ENCODE data around the gene ANKRD13B. TPM values are rescaled to one million over a fixed set of nuclear protein-coding genes. Genes with fewer than 3 reads are reported as not detected.

ANKRD13B gene
- total RNA-seq, 1 donor from 2014 or later = 4.8 TPM

DNA sequence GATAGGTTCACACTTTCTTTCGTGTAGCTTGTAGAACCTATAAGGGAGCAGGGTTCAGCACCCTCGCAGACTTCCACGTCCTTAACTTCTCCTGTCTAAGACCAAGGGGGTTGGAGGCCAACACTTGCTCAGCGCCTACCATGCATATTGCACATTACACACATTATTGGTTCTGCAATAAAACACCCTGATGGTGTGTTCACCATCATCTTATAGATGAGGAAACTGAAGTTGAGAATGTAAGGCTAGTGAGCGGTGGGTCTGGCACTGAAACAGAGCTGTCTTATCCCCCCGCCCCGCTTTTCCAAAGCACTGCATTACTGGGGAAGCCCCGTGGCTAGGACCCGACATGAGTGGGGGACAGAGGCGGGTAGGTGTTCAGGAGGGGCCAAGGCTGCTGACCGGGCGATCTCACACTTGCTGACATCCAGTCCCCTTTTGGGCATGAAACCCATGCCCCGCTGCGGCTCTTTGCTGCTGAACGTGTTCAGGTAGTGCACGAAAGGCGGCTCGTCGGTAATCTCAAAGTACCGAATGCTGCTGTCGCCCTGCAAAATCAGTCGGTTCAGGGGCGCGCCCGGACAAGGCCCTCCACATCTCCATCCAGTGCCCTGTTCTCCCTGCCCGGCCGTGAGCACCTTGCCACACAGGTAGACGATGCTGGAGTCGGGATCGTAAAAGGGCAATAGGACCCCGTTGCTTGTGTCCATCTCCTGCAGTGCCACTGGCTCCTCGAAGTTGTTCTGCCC, 23.5 kb downstream of the ANKRD13B start:
- no peak for DNase-seq (ENCODE audit: low read depth in 2 of 2)

DNA sequence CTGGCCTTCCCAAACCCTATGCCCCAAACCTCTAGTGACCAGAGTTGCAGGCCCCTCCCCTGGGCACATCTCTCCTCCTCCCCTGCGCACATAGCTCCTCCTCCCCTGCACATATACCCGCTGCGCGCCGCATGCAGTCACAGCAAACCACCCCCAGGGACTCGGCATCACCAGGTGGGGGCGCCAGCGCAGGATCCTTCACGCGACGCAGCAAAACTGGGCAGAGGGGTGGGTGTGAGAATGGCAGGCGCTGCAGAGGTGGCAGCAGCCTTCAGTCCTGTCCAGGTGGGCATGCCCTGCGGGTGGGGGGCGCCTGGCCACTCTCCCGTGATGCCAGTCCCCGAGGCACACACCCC, 24.2 kb downstream of the ANKRD13B start:
- peak; percentile 86 to 93 for DNase-seq (ENCODE audit: low read depth in 2 of 2)

DNA sequence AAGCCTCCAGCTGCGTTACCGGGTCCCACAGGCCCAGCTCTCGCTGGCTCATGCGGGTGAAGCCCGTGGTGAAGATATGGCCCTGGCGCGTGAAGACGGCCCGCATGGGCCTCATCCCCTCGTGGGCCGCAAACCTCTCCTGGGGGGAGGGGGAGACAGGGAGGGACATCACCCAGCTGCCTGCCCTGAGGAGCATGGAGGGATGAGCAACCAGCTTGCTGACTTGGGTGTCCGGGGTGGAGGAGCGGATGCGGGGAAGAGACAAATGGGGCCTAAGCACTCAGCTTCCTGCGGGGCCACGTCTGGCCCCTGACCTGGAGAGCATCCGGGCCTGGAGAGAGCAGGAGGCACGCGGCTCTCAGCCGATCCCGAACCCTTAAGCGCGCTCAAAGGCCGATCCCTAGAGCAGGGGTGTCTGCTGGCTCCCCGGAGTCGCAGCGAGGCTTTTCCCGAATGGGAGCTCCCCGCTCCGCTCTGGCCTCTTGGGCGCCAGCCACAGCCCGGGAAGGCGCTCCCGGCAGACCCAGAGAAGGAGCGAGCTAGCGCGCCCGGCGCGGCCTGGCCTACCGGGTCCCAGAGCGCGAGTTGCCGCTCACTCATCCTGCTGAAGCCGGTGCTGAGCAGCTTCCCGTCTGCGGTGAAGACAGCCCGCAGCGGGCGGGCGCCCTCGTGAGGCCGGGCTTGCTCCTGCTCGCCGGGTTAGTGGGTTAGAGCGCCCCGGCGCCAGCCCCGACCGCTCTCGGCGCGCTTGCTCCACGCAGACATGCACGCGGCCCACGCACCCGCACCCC, 24.7 kb downstream of the ANKRD13B start:
- peak; percentile 61 to 72 for DNase-seq (ENCODE audit: low read depth in 2 of 2)

DNA sequence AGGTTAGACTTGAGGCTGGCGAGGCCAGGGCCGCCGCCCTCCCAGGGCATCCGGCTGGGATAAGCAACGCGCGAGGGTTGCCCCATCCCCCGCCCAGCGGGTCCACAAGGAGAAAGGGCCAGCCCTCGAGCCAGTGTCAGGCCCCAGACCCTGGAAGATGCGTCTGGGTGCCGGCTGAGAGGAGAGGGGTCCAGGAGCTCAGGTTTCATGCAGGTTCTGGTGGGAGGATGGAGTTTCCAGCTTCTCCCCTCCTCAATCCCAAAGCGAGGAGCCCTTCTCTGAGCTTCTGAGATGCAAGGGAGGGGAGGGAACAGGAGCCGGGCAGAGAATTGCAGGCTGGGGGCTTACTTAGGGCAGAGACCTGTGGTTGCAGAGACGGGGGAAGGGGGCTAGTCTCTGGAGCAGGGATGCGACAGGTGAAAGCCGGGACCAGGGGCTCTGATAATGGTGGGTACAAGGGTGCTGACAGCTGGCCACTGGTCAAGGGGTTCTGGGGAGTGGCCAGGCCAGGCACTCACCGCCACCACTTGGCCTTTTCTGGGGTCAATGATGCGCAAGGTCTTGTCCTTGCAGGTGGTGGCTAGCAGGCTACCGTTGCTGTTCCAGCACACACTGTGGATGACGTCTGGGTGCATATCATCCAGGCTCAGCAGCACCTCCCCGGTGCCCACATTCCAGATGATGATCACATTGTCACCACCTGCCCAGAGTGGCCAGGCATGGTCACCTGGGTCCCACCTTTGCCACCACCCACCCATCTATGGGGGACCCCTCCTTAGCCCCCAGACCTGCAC, 25.5 kb downstream of the ANKRD13B start:
- DNase-seq (ENCODE audit: low read depth in 2 of 2) = no peak

DNA sequence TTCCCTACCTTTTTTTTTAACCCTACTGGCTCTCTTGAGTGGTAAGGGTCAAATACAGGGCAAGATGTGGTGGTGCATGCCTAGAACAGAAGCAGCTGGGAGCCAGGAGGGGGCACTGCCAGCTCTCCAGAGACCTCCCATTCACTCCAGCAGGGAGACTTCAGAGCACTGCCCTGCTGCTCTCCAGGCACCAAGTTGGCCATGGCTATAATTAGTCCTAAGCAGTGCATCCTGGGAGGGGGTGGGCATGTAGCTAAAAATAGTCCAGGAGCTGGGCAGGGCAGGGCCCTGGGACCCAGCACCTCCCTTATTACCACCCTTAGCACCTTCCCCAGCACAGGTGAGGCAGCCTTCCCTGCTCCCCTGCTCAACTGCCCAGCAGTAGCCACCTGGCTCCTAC, 26.3 kb downstream of the ANKRD13B start:
- DNase-seq (ENCODE audit: low read depth in 2 of 2) = peak; percentile 41 to 53

DNA sequence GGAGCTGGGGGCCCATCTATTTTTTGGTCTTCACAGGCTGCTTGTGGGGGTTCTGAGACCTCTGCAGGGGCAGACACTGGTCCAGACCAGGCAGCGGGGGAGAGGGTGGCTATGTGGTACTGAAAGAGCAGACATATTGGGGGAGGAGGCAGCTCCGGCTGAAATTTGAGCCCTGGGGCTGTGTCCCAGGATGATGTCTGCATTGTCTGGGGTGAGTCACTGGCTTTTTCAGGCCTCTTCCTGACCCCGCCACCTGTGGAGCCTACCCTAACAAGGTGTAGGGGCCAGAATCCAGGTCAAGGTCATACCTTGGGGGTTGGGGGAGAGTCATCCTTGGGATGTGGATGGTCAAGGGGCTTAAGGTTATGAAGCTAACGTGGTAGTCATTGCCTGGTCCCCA, 27.3 kb downstream of the ANKRD13B start:
- DNase-seq (ENCODE audit: low read depth in 2 of 2) = no peak

DNA sequence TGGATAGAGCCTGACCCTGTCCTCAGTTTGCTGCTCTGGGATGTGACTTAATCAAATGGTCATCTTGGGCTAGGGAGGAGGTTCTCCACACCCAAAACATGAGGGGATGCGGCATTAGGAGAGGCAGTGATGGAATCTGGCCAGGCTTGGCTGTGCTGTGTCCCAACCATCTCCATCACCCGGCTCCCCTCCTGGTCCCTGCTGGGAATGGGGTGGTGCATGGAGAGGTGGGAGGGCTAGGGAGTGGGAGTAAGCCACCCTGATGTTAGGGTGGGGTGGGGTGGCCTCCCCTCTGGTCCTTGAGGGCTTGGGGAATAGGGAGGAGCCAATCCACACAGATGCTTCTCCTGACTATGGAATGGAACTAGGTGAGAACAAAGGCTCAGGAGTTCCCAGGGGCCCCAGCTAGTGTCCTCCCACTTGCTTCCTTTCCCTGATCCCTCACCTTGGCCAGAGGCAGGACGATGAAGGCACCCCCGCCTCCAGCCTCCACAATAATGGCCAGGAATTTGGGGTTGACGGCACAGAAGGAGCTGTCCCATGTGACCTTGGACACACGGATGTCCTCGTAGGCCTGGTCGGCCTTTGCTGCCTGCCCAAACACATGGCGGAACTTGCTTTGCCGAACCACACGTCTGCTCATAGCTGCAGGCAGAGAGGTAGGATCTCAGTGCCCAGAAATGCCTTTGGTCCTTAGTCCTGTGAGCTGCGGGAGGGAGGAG, 28.0 kb downstream of the ANKRD13B start:
- no peak for DNase-seq (ENCODE audit: low read depth in 2 of 2)

DNA sequence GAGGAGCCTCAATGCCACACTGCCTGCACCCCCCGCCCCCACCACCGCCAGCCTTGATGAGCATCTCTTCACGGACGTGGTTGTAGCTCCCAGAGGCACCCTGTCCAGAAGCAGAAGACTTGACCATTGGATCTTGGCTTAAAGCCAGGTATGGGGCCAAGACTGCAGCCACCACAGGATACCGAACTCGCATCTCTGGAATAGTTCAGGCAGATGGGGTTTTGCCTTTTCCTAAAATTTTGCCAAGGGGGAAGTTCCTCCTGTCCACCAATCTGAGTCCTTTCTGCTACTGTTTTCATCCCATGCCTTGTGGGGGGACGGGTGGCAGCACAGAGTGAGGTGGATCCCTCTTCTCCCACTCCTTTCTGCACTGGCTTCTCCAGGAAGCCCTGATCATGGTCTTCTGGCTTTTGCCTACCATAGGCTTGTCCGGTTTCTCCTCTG, 28.8 kb downstream of the ANKRD13B start:
- no peak for DNase-seq (ENCODE audit: low read depth in 2 of 2)

DNA sequence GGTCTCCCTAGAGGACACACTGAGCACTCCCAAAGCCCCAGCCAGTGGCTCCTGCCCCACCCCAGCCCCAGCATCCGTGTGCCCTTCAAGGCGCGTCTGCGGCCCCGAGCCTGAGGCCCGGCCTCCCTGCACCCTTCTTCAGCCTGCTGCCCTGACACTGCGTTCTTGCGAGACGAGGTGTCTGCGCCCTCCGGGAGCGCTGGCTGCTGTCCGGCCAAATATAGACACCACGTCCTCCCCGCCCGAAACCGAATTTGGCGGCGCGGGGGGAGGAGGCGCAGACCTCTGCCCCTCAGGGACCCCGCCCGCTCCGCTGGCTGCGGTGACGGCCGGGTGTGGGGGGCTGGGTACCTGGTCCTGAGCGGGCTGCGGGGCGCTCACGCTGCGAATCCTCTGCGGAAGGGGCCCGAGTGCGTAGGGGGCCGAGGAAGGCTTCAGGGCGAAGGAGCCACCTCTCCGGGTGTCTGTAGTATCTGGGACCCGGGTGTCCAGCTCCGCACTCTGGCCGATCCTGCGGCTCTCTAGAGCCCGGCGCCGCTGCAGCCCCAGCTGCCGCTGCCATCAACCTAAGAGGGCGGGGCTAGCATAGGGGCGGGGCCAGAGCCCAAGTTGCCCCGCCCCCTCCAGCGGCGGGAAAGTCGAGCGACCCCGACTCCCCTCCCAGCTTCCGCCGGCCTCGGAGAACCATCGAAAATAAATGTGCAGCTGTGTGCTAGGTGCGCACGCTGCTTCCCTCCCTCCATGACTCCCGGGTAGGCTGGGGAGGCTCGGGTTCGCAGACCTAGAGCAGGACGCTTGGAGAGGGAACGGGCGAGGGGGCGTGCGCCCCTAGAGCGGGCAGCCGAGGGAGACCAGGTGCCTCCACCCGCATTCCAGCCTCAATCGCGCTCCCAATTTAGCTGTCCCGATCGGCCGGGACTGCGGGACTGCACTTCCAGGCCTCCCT, 29.7 kb downstream of the ANKRD13B start, which contains the start of gene CORO6:
CORO6 (minus strand) TSS at position 576 of the 946 bp plus-strand sequence. CDS start 1,491 bp downstream, outside the sequence.
- DNase-seq (ENCODE audit: low read depth in 2 of 2) = peak; percentile 39 to 55

DNA sequence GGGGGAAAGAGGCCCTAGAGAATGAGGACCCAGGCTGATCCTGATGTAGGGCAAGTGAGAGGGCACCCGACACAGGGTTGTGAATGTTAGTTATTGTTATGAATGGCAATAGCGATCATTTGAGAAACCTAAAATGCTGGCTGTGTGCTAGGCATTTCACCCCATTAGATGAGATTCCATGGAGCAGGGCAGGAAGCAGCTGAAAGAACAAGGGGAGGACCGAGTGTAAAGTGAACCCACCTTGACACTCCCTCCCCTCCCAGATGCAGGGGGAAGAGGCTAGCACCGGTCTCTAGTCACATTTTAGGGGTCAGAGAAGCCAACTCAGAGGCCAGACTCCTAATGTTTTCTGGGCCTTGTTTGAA, 30.3 kb downstream of the ANKRD13B start:
- no peak for DNase-seq (ENCODE audit: low read depth in 2 of 2)

DNA sequence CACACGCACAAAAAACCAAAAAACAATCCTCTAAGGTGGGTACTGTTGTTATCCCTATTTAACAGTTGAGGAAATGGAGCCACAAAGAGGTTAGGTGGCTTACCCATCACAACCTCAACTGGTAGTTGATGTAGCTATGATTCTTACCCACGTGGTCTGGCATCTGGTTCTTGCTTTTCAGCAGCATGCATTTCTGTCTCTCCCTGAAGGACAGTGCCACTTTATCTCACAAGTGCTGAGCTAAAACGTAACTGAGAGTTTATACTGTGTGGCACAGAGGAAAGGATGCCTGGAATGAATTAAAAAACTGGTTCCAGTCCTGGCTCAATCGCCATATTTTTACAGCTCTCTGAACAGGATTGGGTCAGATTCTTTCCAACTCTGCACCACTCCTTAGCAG, 31.7 kb downstream of the ANKRD13B start:
- DNase-seq (ENCODE audit: low read depth in 2 of 2) = no peak

DNA sequence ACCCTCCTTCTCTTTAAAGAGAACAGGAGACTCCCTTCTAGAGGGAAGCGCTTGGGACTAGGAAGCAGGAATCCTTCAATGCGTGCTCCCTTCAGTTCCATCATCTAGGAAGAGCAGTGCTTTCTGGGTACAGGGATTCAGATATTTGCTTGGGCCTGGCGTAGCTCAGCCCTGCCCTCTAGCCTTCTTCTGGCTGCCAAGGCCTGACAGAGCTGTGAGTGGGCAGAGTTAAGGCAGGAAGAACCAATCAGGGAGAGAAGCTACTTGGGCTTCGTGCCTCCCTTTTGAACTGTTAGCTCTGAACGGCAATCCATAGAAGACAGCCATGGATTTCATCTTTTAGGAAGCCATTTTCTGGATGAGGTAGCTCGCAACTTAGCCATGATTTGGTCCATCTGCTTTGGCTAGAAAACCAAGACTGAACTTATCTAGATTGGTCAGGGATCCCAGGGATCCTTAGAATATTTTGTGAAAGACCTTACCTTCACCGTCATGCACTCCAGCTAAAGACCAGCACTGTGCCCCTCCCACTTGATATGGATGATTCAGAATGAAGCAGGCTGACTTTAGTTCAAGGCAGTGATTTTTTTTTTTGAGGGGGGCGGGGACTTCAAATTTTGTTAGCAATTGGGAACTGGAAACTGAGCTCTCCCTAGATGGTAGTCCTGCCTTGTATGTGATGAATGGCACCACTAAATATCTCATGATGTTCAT, 32.3 kb downstream of the ANKRD13B start:
- DNase-seq (ENCODE audit: low read depth in 2 of 2) = peak in 1 of 2 donors; percentile 46

DNA sequence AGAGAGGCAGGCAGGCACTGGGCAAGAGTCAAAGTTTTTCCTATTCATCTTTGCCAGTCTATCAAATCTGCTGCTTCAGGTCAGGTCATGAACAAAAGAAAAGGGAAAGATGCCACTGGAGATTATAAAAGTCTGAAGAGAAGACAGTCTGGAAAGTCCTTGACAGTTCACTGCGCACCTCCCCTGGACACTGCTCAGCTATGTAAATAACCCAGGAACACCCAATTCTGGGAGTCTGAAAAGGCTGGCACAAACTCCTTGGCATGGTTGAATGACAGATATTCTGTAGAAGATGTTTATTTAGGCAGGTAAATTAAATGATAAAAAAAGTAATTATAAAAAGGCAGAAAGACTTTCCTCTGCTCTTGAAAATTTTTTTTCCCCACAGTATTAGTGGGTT, 35.0 kb downstream of the ANKRD13B start:
- DNase-seq (ENCODE audit: low read depth in 2 of 2) = no peak

DNA sequence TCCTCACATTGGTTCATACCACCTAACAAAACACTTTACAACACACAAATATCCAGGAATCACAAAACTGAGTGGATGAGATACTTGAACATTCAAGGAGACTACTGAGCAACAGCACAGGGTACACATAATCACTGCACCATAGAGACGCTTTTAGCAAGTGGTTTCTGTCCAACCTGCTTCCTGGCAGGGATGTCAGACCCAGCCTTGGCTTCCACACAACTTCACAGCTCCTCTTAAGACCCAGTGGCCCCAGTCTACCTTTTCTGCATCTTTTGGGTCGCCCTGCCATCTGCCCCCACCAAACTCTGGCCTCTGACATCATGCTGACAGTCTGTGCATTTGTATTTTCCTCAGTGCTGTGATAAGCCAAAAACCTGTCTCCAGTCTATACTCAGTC, 35.7 kb downstream of the ANKRD13B start:
- no peak for DNase-seq (ENCODE audit: low read depth in 2 of 2)

DNA sequence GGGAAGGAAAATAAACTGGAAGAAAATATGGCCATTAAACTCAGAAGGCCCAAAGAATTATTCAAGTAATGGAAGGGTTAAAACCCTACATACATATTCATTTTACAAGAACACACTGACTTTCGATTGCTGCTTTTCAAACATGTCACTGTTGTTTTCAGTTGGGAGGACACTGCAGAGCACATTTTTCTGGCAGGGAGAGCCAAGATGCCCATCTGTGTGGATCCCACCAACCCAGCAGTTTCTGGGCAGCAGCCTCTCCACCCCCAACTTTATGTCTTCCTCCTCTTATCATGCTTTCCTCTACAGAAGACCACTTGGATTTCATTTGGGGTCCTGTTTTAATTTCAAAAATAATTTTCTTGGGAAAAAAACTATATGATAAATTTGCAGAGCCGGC, 36.9 kb downstream of the ANKRD13B start:
- no peak for DNase-seq (ENCODE audit: low read depth in 2 of 2)

DNA sequence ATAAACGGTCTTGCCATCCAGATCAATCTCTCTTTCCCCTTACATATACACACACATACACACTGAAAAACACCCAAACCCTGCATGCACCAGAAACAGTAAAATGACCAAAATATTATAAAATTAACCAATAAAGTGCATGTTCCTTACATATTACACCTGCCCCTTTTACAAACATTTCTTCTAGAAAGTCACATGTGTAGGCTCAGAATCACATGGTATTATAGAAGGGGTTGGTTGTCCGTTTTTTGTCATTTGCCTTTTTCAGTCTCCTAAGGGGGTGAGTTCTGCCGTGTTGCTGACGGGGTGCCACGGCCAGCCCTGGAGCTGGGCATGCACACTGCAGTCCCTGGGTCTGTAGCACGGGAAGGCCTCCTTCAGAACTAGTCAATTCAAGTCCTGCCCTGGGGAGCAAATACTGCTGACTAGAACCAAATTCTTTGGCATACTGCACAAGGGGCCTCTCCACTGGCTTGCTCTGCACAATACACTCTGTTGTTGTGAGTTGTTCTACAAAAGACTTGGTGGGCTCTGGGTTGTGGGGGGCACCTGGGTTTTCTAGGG, 37.8 kb downstream of the ANKRD13B start:
- DNase-seq (ENCODE audit: low read depth in 2 of 2) = no peak

DNA sequence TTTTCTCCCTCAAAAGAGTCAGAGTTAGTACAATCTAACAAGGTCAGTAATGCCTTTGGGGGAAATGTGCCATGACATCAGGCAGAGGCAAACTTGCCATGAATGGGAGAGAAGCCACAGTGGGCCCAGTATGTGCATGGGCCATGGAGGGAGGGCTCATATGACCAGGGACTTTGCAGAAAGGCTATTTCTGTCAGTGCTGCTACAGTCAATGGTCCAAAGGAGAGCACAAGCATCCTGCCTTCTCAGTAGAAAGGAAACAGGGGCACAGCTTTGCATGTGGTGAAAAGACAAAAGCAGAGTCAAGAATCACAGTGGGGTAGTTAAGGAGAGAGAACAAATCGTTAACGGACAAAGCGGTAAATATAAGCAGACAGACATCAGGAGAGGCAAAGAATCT, 41.0 kb downstream of the ANKRD13B start:
- no peak for DNase-seq (ENCODE audit: low read depth in 2 of 2)

DNA sequence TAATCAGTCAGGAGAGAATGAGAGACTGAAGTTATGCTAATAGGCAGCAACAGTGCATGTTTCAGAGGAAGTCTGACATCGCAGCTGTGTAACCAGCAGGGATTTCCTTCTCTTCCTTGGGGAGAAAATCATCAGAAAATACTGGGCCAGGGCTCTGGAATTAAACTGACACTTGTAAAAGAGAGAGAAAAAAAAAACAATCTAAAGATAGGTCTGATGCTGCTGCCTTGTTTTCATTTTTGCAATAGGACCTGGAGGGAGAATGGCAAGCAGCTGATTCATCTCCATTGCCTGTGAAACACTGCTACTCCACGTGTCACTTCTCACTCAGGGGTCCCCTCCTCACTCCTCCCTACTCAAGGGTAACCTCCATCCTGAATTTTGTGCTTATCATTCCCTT, 47.5 kb downstream of the ANKRD13B start:
- DNase-seq (ENCODE audit: low read depth in 2 of 2) = peak; percentile 34 to 73

DNA sequence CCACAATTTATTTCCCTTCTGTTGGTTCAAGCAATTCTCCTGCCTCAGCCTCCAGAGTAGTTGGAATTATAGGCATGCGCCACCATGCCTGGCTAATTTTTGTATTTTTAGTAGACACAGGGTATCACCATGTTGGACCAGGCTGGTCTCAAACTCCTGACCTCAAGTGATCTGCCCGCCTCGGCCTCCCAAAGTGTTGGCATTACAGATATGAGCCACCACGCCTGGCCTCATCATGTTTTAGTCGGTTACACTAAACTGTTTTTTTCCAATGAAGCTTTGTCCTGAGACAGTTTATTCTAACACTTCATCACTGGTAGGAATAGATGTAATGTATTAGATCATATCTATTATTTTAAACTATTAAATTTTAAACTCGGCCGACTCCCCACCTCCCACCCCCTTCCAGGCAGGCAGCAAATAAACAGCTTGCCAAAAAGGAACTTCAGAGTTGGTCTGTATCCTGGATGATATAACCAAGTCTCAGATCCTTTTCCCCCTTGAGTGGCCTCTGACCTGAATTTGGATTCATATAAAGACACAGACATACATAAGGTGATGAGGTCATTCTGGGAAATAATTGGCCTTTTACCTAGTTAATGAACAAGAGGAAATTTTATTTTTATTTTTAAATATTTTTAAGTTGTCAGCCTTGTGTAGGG, 48.2 kb downstream of the ANKRD13B start:
- DNase-seq (ENCODE audit: low read depth in 2 of 2) = peak; percentile 68 to 94

Measured in lung microvascular endothelial cell (primary cell).